ENCODE results near the gene DNAJC28. TPM values are rescaled to one million over a fixed set of nuclear protein-coding genes. Genes with fewer than 3 reads are reported as not detected.
"Not testable (repeated sequence)": the region's sequence is repeated elsewhere in the genome, so short reads cannot be mapped to it uniquely, and the experiment has no call there.

DNAJC28 gene
- total RNA-seq, 1 donor from 2014 or later = 2.1 TPM

DNA sequence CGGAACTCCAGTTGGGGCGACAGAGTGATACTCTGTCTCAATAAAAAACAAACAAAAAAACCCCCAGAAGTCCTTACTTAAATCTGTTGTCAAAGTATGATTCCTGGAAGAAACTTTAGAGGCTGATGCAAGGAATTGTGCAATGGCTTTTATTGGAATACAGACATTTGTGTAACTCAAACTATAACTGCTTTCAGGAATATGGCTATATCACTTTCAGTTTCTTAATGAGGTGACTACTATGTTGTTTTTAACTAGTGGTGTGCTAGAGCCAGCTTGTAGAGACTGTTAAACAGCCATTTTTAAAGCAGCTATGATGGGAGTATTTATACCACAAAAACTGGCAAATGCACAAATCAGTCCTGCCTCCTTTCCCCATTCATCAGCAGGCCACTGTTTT, 22.7 kb upstream of the DNAJC28 start:
- TF ChIP-seq, protein P1, sequence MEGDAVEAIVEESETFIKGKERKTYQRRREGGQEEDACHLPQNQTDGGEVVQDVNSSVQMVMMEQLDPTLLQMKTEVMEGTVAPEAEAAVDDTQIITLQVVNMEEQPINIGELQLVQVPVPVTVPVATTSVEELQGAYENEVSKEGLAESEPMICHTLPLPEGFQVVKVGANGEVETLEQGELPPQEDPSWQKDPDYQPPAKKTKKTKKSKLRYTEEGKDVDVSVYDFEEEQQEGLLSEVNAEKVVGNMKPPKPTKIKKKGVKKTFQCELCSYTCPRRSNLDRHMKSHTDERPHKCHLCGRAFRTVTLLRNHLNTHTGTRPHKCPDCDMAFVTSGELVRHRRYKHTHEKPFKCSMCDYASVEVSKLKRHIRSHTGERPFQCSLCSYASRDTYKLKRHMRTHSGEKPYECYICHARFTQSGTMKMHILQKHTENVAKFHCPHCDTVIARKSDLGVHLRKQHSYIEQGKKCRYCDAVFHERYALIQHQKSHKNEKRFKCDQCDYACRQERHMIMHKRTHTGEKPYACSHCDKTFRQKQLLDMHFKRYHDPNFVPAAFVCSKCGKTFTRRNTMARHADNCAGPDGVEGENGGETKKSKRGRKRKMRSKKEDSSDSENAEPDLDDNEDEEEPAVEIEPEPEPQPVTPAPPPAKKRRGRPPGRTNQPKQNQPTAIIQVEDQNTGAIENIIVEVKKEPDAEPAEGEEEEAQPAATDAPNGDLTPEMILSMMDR (IDR thresholded peaks at IDR 0.05) = no peak
- peaks cover 53% of the 10 kb centered on the region for H3K36me3 Mint-ChIP-seq (ENCODE audit: unreplicated experiment)
- no peaks in the 10 kb centered on the region for H3K4me1 Mint-ChIP-seq (ENCODE audit: unreplicated experiment)
- H3K9me3 Mint-ChIP-seq (ENCODE audit: unreplicated experiment) = no peaks in the 10 kb centered on the region
- no peak overlapping the region for H3K4me3 Mint-ChIP-seq (ENCODE audit: unreplicated experiment)
- H3K27me3 Mint-ChIP-seq (ENCODE audit: unreplicated experiment) = no peaks in the 10 kb centered on the region
- H3K27ac Mint-ChIP-seq (ENCODE audit: unreplicated experiment) = no peak overlapping the region
- DNase-seq (ENCODE audit: extremely low spot score, unreplicated experiment) = no peak

GRCh38 chr21:33512481-33512880, 21.0 kb upstream of the DNAJC28 start:
- Mint-ChIP-seq H3K27ac (ENCODE audit: unreplicated experiment) (no peak overlapping the region), H3K36me3 (ENCODE audit: unreplicated experiment) (peaks cover 45% of the 10 kb centered on the region), H3K27me3 (ENCODE audit: unreplicated experiment) (no peaks in the 10 kb centered on the region), H3K4me1 (ENCODE audit: unreplicated experiment) (no peaks in the 10 kb centered on the region), H3K4me3 (ENCODE audit: unreplicated experiment) (no peak overlapping the region), H3K9me3 (ENCODE audit: unreplicated experiment) (no peaks in the 10 kb centered on the region)
- TF ChIP-seq, protein P1 (IDR thresholded peaks at IDR 0.05) = no peak
- no peak for DNase-seq (ENCODE audit: extremely low spot score, unreplicated experiment)

DNA sequence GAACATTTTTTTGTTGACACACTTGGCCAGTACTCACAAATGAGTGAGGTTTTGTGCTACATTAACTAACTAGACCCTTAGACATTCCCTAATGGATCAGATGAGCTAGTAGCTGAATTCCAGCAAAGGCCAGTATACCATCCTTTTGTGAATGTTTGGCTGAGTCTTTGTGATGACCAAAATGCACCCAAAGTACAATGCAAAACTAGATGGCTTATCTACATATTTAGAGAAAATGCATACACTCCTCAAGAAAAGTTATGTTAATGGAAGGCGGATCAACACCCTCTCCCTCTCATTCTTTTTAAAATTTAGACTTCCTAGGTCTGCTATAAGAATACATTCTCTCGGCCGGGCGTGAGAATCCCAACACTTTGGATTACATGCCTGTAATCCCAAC, 20.1 kb upstream of the DNAJC28 start:
- no peak for DNase-seq (ENCODE audit: extremely low spot score, unreplicated experiment)
- Mint-ChIP-seq H3K9me3 (ENCODE audit: unreplicated experiment) (peaks cover 5% of the 10 kb centered on the region), H3K27me3 (ENCODE audit: unreplicated experiment) (no peaks in the 10 kb centered on the region), H3K27ac (ENCODE audit: unreplicated experiment) (no peak overlapping the region), H3K36me3 (ENCODE audit: unreplicated experiment) (peaks cover 44% of the 10 kb centered on the region), H3K4me1 (ENCODE audit: unreplicated experiment) (no peaks in the 10 kb centered on the region), H3K4me3 (ENCODE audit: unreplicated experiment) (no peak overlapping the region)
- TF ChIP-seq, protein P1 (IDR thresholded peaks at IDR 0.05) = no peak

- Mint-ChIP-seq H3K36me3 (ENCODE audit: unreplicated experiment) (peaks cover 42% of the 10 kb centered on the region), H3K27ac (ENCODE audit: unreplicated experiment) (no peak overlapping the region), H3K27me3 (ENCODE audit: unreplicated experiment) (no peaks in the 10 kb centered on the region), H3K4me1 (ENCODE audit: unreplicated experiment) (no peaks in the 10 kb centered on the region), H3K4me3 (ENCODE audit: unreplicated experiment) (no peak overlapping the region), H3K9me3 (ENCODE audit: unreplicated experiment) (peaks cover 5% of the 10 kb centered on the region)
- no peak for DNase-seq (ENCODE audit: extremely low spot score, unreplicated experiment)
- TF ChIP-seq, protein P1 (IDR thresholded peaks at IDR 0.05) = no peak
Observed at GRCh38 chr21:33510826-33511225, 19.3 kb upstream of the DNAJC28 start.

DNA sequence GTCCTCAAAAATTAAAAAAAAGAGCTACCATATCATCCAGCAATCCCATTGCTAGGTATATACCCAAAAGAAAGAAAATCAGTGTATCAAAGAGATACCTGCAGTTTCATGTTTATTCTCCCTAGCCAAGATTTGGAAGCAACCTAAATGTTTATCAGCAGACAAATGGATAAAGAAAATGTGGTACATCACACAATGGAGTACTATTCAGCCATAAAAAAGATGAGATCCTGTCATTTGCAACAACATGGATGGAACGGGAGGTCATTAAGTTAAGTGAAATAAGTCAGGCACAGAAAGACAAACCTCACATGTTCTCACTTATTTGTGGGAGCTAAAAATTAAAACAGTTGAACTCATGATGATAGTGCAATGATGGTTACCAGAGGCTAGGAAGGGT, 15.5 kb upstream of the DNAJC28 start:
- not testable (repeated sequence) for H3K27me3 Mint-ChIP-seq (ENCODE audit: unreplicated experiment); H3K9me3 Mint-ChIP-seq (ENCODE audit: unreplicated experiment); DNase-seq (ENCODE audit: extremely low spot score, unreplicated experiment); H3K4me1 Mint-ChIP-seq (ENCODE audit: unreplicated experiment); H3K4me3 Mint-ChIP-seq (ENCODE audit: unreplicated experiment); H3K27ac Mint-ChIP-seq (ENCODE audit: unreplicated experiment)
- peaks cover 49% of the 10 kb centered on the region for H3K36me3 Mint-ChIP-seq (ENCODE audit: unreplicated experiment)

DNA sequence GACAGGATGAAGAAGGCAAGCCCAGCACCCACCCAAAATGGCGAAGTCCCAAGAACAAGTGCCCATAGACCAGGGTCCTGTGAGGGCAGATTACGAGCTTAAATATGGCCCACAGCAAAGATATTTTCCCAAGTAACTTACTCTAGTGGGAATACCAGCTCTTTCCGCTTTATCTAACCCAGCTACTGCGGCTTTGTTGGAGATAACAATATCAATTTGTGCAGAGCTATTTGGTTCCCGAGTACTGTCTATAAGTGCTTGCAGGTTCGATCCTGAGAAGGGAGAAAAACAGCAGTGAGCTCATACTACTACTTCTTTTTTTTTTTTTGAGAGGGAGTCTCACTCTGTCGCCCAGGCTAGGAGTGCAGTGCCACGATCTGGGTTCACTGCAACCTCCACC, 14.3 kb upstream of the DNAJC28 start:
- Mint-ChIP-seq H3K4me3 (ENCODE audit: unreplicated experiment) (no peak overlapping the region), H3K27ac (ENCODE audit: unreplicated experiment) (no peak overlapping the region), H3K9me3 (ENCODE audit: unreplicated experiment) (peaks cover 5% of the 10 kb centered on the region), H3K36me3 (ENCODE audit: unreplicated experiment) (peaks cover 44% of the 10 kb centered on the region), H3K27me3 (ENCODE audit: unreplicated experiment) (no peaks in the 10 kb centered on the region), H3K4me1 (ENCODE audit: unreplicated experiment) (no peaks in the 10 kb centered on the region)
- DNase-seq (ENCODE audit: extremely low spot score, unreplicated experiment) = peak; percentile 27
- TF ChIP-seq, protein P1 (IDR thresholded peaks at IDR 0.05) = no peak
